Smooth muscle cell (in vitro differentiated cells): ENCODE measurements around the gene BMP2K. TPM values are rescaled to one million over a fixed set of nuclear protein-coding genes. Genes with fewer than 3 reads are reported as not detected.

Experiments
- DNase-seq: peaks from one replicate; lab custom pipeline; 2025; ENCODE audit not compliant: unreplicated experiment; lab: John Stamatoyannopoulos, UW
- H2AFZ ChIP-seq: fragments of 200-600 bp; sonication (generic); 2 replicates; pipeline ENCODE4 v1.6.0; 2016; ENCODE audit warnings: antibody characterized with exemption, low read depth, mild to moderate bottlenecking
- H3F3A ChIP-seq: fragments of 200-600 bp; sonication (generic); 2 replicates; pipeline ENCODE4 v1.6.0; 2017; ENCODE audit warnings: antibody characterized with exemption, low read depth
- H3K27ac ChIP-seq: fragments of 200-600 bp; sonication (generic); 2 replicates; pipeline ENCODE4 v1.5.1; 2016; ENCODE audit warnings: low read depth, mild to moderate bottlenecking
- H3K27me3 ChIP-seq: fragments of 200-600 bp; sonication (generic); 2 replicates; pipeline ENCODE4 v1.6.1; 2016; ENCODE audit warnings: low read depth, mild to moderate bottlenecking
- H3K36me3 ChIP-seq: fragments of 200-600 bp; sonication (generic); 2 replicates; pipeline ENCODE4 v1.5.1; 2016; ENCODE audit warnings: low read depth
- H3K4me1 ChIP-seq: fragments of 200-600 bp; sonication (generic); 2 replicates; pipeline ENCODE4 v1.5.1; 2016; ENCODE audit warnings: low read depth
- H3K4me2 ChIP-seq: fragments of 200-600 bp; sonication (generic); 2 replicates; pipeline ENCODE4 v1.6.0; 2016; ENCODE audit warnings: mild to moderate bottlenecking
- H3K4me3 ChIP-seq: fragments of 200-600 bp; sonication (generic); 2 replicates; pipeline ENCODE4 v1.5.1; 2016; ENCODE audit warnings: mild to moderate bottlenecking
- H3K79me2 ChIP-seq: fragments of 200-600 bp; sonication (generic); 2 replicates; pipeline ENCODE4 v1.6.0; 2016; ENCODE audit warnings: low read depth, mild to moderate bottlenecking
- H3K9ac ChIP-seq: fragments of 200-600 bp; sonication (generic); 2 replicates; pipeline ENCODE4 v1.6.0; 2016; ENCODE audit warnings: low read depth
- H3K9me3 ChIP-seq: fragments of 200-600 bp; sonication (generic); replicated peaks from 2 replicates; pipeline ENCODE4 v1.5.1; 2016; ENCODE audit warnings: low read depth
- H4K20me1 ChIP-seq: fragments of 200-600 bp; sonication (generic); 2 replicates; pipeline ENCODE4 v1.6.0; 2016; ENCODE audit warnings: low read depth
- WGBS: methylation state at CpG from one replicate; pipeline ENCODE4 v1.1.7; 2016; ENCODE audit warnings: low lambda C conversion rate; 5-methylcytosine and 5-hydroxymethylcytosine counted together
- polyA plus RNA-seq: library from polyadenylated mRNA; unstranded; fragments of >200 nt; fragmentation: Nextera tagmentation; extraction: Ambion mirVana; gene quantifications from 2 replicates; pipeline ENCODE4 v1.2.1, GENCODE V29; 2016
- total RNA-seq: library from RNA; depleted of rRNA; stranded (reverse); fragments of >200 nt; gene quantifications from 2 replicates; pipeline ENCODE4 v1.2.3, GENCODE V29; 2014
- TF ChIP-seq, protein P1 (sequence below): fragments of 200-600 bp; sonication (generic); IDR thresholded peaks from 2 replicates; pipeline ENCODE4 v1.5.1; 2017; ENCODE audit warnings: borderline replicate concordance, mild to moderate bottlenecking, antibody characterized with exemption; ENCODE audit not compliant: insufficient read depth, poor library complexity, severe bottlenecking

The BMP2K gene
- total and polyA plus RNA-seq, 2 experiments from 2014 or later: 3.9 to 32.0 TPM

DNA sequence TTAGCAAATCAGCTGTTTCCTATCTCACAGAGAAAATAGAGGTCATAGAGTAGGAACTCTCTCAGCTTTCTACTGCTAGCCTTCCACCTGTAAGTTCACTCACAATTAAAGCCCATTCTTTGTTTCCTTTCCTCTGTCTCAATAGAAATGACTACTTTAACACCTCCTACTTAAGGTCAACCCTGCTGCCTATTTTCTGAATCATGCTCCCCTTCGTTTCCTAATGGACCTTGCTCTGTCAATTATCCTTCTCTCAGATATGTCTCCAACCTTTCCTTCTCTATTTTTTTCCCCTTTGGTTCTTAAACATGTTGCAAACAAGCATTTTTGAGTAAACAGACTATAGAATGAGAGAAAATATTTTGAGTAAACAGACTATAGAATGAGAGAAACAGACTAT, 168.2 kb downstream of the BMP2K start:
- no peaks in the 10 kb centered on the region for H4K20me1 ChIP-seq
- no peak overlapping the region for H3K27ac ChIP-seq
- H3F3A ChIP-seq: no peaks in the 10 kb centered on the region
- H3K27me3 ChIP-seq: no peaks in the 10 kb centered on the region
- no peak overlapping the region for H3K9ac ChIP-seq
- 70% methylated on average over 1 of the region's 1 CpG for WGBS
- TF ChIP-seq, protein P1, sequence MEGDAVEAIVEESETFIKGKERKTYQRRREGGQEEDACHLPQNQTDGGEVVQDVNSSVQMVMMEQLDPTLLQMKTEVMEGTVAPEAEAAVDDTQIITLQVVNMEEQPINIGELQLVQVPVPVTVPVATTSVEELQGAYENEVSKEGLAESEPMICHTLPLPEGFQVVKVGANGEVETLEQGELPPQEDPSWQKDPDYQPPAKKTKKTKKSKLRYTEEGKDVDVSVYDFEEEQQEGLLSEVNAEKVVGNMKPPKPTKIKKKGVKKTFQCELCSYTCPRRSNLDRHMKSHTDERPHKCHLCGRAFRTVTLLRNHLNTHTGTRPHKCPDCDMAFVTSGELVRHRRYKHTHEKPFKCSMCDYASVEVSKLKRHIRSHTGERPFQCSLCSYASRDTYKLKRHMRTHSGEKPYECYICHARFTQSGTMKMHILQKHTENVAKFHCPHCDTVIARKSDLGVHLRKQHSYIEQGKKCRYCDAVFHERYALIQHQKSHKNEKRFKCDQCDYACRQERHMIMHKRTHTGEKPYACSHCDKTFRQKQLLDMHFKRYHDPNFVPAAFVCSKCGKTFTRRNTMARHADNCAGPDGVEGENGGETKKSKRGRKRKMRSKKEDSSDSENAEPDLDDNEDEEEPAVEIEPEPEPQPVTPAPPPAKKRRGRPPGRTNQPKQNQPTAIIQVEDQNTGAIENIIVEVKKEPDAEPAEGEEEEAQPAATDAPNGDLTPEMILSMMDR: no peak
- no peaks in the 10 kb centered on the region for H3K9me3 ChIP-seq
- no peak overlapping the region for H3K4me3 ChIP-seq
- peaks cover 6% of the 10 kb centered on the region for H3K4me1 ChIP-seq
- no peaks in the 10 kb centered on the region for H3K79me2 ChIP-seq
- DNase-seq: no peak
- no peak overlapping the region for H2AFZ ChIP-seq
- no peak overlapping the region for H3K4me2 ChIP-seq
- no peaks in the 10 kb centered on the region for H3K36me3 ChIP-seq

DNA sequence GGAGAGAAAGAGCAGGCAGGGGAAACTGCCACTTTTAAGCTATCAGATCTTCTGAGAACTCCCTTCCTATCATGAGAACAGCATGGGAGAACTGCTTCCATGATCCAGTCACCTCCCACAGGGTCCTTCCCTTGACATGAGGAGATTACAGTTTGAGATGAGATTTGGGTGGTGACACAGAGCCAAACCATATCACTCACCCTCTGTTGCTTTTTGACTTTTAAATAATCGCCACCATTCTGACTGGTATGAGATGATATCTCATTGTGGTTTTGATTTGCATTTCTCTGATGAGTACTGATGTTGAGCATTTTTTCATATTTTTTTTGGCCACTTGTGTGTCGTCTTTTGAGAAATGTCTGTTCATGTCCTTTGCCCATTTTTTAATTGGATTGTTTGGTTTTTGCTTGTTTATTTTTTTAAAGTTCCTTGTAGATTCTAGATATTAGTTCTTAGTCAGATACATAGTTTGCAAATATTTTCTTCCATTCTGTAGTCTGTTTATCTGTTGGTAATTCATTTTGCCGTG, 169.6 kb downstream of the BMP2K start:
- no peak overlapping the region for H3K4me2 ChIP-seq
- no peaks in the 10 kb centered on the region for H3K79me2 ChIP-seq
- no peak overlapping the region for H3K4me3 ChIP-seq
- H2AFZ ChIP-seq: no peak overlapping the region
- DNase-seq: no peak
- H4K20me1 ChIP-seq: no peaks in the 10 kb centered on the region
- TF ChIP-seq, protein P1: no peak
- H3F3A ChIP-seq: no peaks in the 10 kb centered on the region
- no peaks in the 10 kb centered on the region for H3K4me1 ChIP-seq
- 89% methylated on average over 3 of the region's 3 CpGs for WGBS
- H3K27ac ChIP-seq: no peak overlapping the region
- no peak overlapping the region for H3K9ac ChIP-seq
- no peaks in the 10 kb centered on the region for H3K9me3 ChIP-seq
- no peaks in the 10 kb centered on the region for H3K36me3 ChIP-seq
- no peaks in the 10 kb centered on the region for H3K27me3 ChIP-seq

DNA sequence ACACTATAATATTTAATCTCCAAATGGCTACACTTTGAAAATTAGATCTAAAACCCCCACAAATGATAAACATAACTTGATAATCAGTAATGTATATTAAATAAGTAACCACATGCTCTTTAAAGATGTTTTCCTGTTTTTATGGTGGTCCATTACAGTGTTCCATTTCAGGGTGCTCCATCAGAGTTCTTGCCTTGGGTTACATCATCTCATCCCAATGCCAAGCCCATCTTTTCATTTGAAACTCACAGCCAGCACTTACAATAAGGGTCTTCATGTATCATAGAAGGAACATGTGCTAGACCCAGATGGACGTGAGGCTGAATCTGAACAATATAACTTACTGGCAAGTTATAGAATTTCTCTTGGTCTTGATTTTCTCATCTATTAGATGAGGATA, 173.6 kb downstream of the BMP2K start:
- Histone ChIP-seq H3K9ac (no peak overlapping the region), H3K9me3 (no peaks in the 10 kb centered on the region), H3K27me3 (peaks cover 11% of the 10 kb centered on the region), H2AFZ (no peak overlapping the region), H3K4me2 (no peak overlapping the region), H4K20me1 (no peaks in the 10 kb centered on the region), H3K27ac (no peak overlapping the region), H3K4me3 (no peak overlapping the region), H3K4me1 (no peaks in the 10 kb centered on the region), H3F3A (no peaks in the 10 kb centered on the region), H3K36me3 (no peaks in the 10 kb centered on the region), H3K79me2 (no peaks in the 10 kb centered on the region)
- no peak for DNase-seq
- TF ChIP-seq, protein P1: no peak
- WGBS: 86% methylated on average over 1 of the region's 1 CpG

DNA sequence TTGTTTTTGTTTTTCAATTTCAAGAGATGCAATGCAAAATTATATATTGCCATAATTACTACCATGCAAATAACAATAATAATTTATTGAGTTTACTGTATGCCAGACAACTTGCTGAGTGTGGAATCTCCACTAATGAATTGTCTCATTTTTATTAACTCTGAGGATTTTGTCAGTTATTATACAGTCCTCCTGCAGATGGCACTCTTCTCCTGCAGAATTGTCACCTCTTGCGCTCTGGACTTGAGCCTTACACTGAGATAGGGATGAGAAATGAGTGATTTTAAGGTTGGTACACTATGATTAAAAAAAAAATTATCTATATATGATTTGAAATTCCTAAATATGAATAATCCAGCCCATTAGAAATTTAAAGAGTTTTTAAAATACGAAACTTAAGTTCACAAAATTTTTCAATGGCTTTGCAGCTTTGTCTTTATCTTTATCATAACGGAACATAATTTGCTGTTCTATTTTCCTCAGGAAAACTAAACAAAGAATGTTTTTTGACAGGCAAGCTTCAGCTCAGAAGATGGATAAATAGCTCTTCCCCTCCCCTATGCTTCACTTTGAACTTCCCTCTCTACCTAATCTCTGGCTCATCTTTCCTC, 175.8 kb downstream of the BMP2K start:
- 51% methylated on average over 3 of the region's 3 CpGs for WGBS
- Histone ChIP-seq H3K36me3 (no peaks in the 10 kb centered on the region), H3K9me3 (no peaks in the 10 kb centered on the region), H3F3A (no peaks in the 10 kb centered on the region), H3K27ac (no peak overlapping the region), H3K27me3 (peaks cover 17% of the 10 kb centered on the region), H3K79me2 (no peaks in the 10 kb centered on the region), H2AFZ (no peak overlapping the region), H3K4me1 (no peaks in the 10 kb centered on the region), H4K20me1 (no peaks in the 10 kb centered on the region), H3K9ac (no peak overlapping the region), H3K4me2 (no peak overlapping the region), H3K4me3 (no peak overlapping the region)
- DNase-seq: no peak
- TF ChIP-seq, protein P1: peak; percentile 76
